K562 (cell line): ENCODE results near the gene ADAP1. TPM values are rescaled to one million over a fixed set of nuclear protein-coding genes. Genes with fewer than 3 reads are reported as not detected.

ENCODE experiments used
- ATAC-seq: fragments of 200-7000 bp; cut with Tn5 transposase; 3 replicates; pipeline ENCODE4 v1.9.1; 2020; ENCODE audit warnings: moderate library complexity
- BruUV-seq: library from RNA; stranded (reverse); fragments of 400-500 nt; replicated peaks from 2 replicates; lab custom pipeline; 2021; lab: Mats Ljungman, UMichigan
- CTCF ChIA-PET: fragments of 300-600 bp; formaldehyde crosslinking; extraction: SDS; loops from one replicate; lab custom pipeline; 2021; ENCODE audit warnings: low intra/inter-chr PET ratio; lab: Yijun Ruan, JAX
- POLR2A ChIA-PET: fragments of 300-600, 350-650 bp; sonication (Branson Sonifier 250); formaldehyde crosslinking; extraction: SDS; loops from one replicate; lab custom pipeline; 2021; ENCODE audit warnings: antibody characterized with exemption, inconsistent platforms; lab: Yijun Ruan, JAX
- DNase-seq, 4 experiments: peaks; one replicate each; pipeline versions ENCODE4 v3.0.0 to v3.0.0-alpha.2; 2011 to 2018; ENCODE audit warnings: low spot score in 3 of 4, mixed read lengths in 3 of 4; ENCODE audit errors: extremely low read depth in 1 of 4
- FAIRE-seq: peaks from 2 replicates; lab custom pipeline; 2011; peaks lifted over from hg19 to GRCh38; lab: Jason Lieb, UNC
- H2AFZ ChIP-seq: 2 replicates; pipeline ENCODE4 v1.6.0; 2011; ENCODE audit warnings: low read depth, low read length, control low read depth, inconsistent platforms
- H3K27ac ChIP-seq: fragments of 200-600 bp; 3 replicates; pipeline ENCODE4 v1.8.0; 2011; ENCODE audit warnings: low read depth, mild to moderate bottlenecking, control low read depth, inconsistent platforms, low read length, moderate library complexity, mixed read lengths; ENCODE audit errors: extremely low read depth
- H3K27me3 ChIP-seq, 2 experiments: fragments of 300-600 bp in 1 of 2; 2 replicates in 1 of 2; 3 replicates in 1 of 2; pipeline versions ENCODE4 v1.6.0 to v1.8.0; 2011; ENCODE audit warnings: inconsistent platforms in 2 of 2, low read length in 2 of 2, mild to moderate bottlenecking in 1 of 2, mixed read lengths in 1 of 2, moderate library complexity in 1 of 2; ENCODE audit not compliant: control insufficient read depth in 2 of 2, insufficient read depth in 2 of 2
- H3K36me3 ChIP-seq: fragments of 300-600 bp; 3 replicates; pipeline ENCODE4 v1.8.0; 2011; ENCODE audit warnings: mild to moderate bottlenecking, low read length, inconsistent platforms; ENCODE audit not compliant: control insufficient read depth, insufficient read depth
- H3K4me1 ChIP-seq, 2 experiments: fragments of 200-600 bp in 1 of 2; replicated peaks in 1 of 2; 2 replicates in 1 of 2; 3 replicates in 1 of 2; pipeline versions ENCODE4 v1.5.1 to v1.8.0; 2011; ENCODE audit warnings: inconsistent platforms in 2 of 2, low read length in 2 of 2, mild to moderate bottlenecking in 1 of 2, mixed read lengths in 1 of 2, moderate library complexity in 1 of 2; ENCODE audit not compliant: control insufficient read depth in 2 of 2, insufficient read depth in 2 of 2
- H3K4me2 ChIP-seq: 2 replicates; pipeline ENCODE4 v1.6.1; 2011; ENCODE audit warnings: low read length, control low read depth, inconsistent platforms, mixed read lengths; ENCODE audit not compliant: insufficient read depth
- H3K4me3 ChIP-seq: fragments of 200-600 bp; sonication (generic), shearing (Covaris generic); 2 replicates; pipeline ENCODE4 v1.5.1; 2016; ENCODE audit warnings: control low read depth, inconsistent platforms
- H3K79me2 ChIP-seq: fragments of 200-600 bp; 3 replicates; pipeline ENCODE4 v1.8.0; 2011; ENCODE audit warnings: low read length, inconsistent platforms; ENCODE audit not compliant: control insufficient read depth, insufficient read depth
- H3K9ac ChIP-seq, 2 experiments: 2 replicates each; pipeline versions ENCODE4 v1.6.0 to v1.6.1; 2011; ENCODE audit warnings: low read depth in 2 of 2, low read length in 2 of 2, control low read depth in 1 of 2, inconsistent platforms in 1 of 2, mild to moderate bottlenecking in 1 of 2, mixed read lengths in 1 of 2; ENCODE audit not compliant: insufficient read depth in 1 of 2
- H3K9me1 ChIP-seq: one replicate; pipeline ENCODE4 v1.6.0; 2011; ENCODE audit warnings: inconsistent platforms, mild to moderate bottlenecking, low read length, moderate library complexity; ENCODE audit not compliant: control insufficient read depth, insufficient read depth
- H3K9me3 ChIP-seq: replicated peaks from 2 replicates; pipeline ENCODE4 v1.5.1; 2011; ENCODE audit warnings: low read depth, low read length, inconsistent platforms; ENCODE audit not compliant: control insufficient read depth, insufficient read depth
- H4K20me1 ChIP-seq: replicated peaks from 2 replicates; pipeline ENCODE4 v1.6.1; 2011; ENCODE audit warnings: low read length, inconsistent platforms, mixed read lengths; ENCODE audit not compliant: control insufficient read depth, insufficient read depth
- CXXC5 ChIP-seq: fragments of 250-450 bp; sonication (Bioruptor Pico); IDR thresholded peaks from 2 replicates; pipeline ENCODE4 v1.8.0; 2022; ENCODE audit warnings: inconsistent platforms, mild to moderate bottlenecking, moderate library complexity
- DDX20 ChIP-seq: fragments of 450-650 bp; IDR thresholded peaks from 2 replicates; pipeline ENCODE4 v1.6.1; 2016; ENCODE audit warnings: missing genetic modification characterization, low read depth, mild to moderate bottlenecking, missing compliant biosample characterization, moderate library complexity
- DPF2 ChIP-seq: fragments of 450-650 bp; IDR thresholded peaks from 2 replicates; pipeline ENCODE4 v1.6.1; 2016
- FOXJ2 ChIP-seq: fragments of 200-800 bp; sonication (Bioruptor generic); IDR thresholded peaks from 2 replicates; pipeline ENCODE4 v1.6.1; 2016; ENCODE audit warnings: missing genetic modification characterization, missing compliant biosample characterization
- LEF1 ChIP-seq: fragments of 450-650 bp; IDR thresholded peaks from 2 replicates; pipeline ENCODE4 v1.6.1; 2016; ENCODE audit warnings: mild to moderate bottlenecking
- NR1H2 ChIP-seq: sonication (generic); formaldehyde crosslinking; IDR thresholded peaks from 2 replicates; pipeline ENCODE4 v1.4.0; 2020; ENCODE audit warnings: mild to moderate bottlenecking, missing genetic modification reagents
- RAD21 ChIP-seq, 2 experiments: fragments of 250-450 bp in 1 of 2; fragments of 450-650 bp in 1 of 2; sonication (Bioruptor Pico) in 1 of 2; formaldehyde crosslinking in 1 of 2; IDR thresholded peaks in 1 of 2; conservative IDR thresholded peaks in 1 of 2; 2 replicates each; pipeline versions ENCODE4 v1.4.0 to v1.8.0; 2020 to 2022; ENCODE audit warnings: mild to moderate bottlenecking in 2 of 2, moderate library complexity in 1 of 2
- ZC3H11A ChIP-seq: IDR thresholded peaks from 2 replicates; pipeline ENCODE4 v1.6.1; 2012; ENCODE audit warnings: low read depth, low read length, improper control_type of control experiment
- ZKSCAN3 ChIP-seq: fragments of 250-450 bp; sonication (Bioruptor Pico); IDR thresholded peaks from 2 replicates; pipeline ENCODE4 v1.4.0; 2020
- ZNF444 ChIP-seq: fragments of 250-450 bp; sonication (Bioruptor Pico); IDR thresholded peaks from 2 replicates; pipeline ENCODE4 v1.4.0; 2020; ENCODE audit warnings: mild to moderate bottlenecking, moderate library complexity
- WGBS: fragments of 100-300 bp; shearing (Covaris generic); methylation state at CpG from one replicate; pipeline ENCODE4 v1.1.6; 2016; ENCODE audit warnings: low coverage, mixed read lengths; ENCODE audit not compliant: insufficient coverage; ENCODE audit errors: missing lambda C conversion rate; 5-methylcytosine and 5-hydroxymethylcytosine counted together
- in situ Hi-C: fragments of 300-500 bp; cut with MboI; formaldehyde crosslinking; loops from 4 replicates; pipeline ENCODE4 v1.15.0; 2018; ENCODE audit warnings: inconsistent platforms, mixed read lengths
- intact Hi-C: fragments of 100-400 bp; cut with micrococcal nuclease; formaldehyde crosslinking; loops from 2 replicates; pipeline ENCODE4 v1.14.2; 2022
- polyA plus RNA-seq, 8 experiments: library from polyadenylated mRNA; depleted of rRNA in 4 of 8; stranded (reverse) in 5 of 8; unstranded in 3 of 8; fragments of >200 nt; fragmentation: Nextera tagmentation in 2 of 8; fragmentation: Illumina TruSeq in 1 of 8; extraction: Ambion mirVana in 2 of 8; extraction: Trizol in 1 of 8; gene quantifications; 2 replicates each; pipeline versions ENCODE4 v1.2.1 to v1.2.3, GENCODE V29; 2011 to 2014; ENCODE audit warnings: inconsistent platforms in 1 of 8, missing spikeins in 1 of 8
- total RNA-seq, 7 experiments: library from RNA; depleted of rRNA in 6 of 7; stranded (reverse); fragments of >200 nt in 6 of 7; fragmentation: Illumina TruSeq in 2 of 7; extraction: Trizol in 2 of 7; gene quantifications; 2 replicates each; pipeline versions ENCODE4 v1.2.1 to v1.2.3, GENCODE V29; 2011 to 2021; ENCODE audit warnings: low replicate concordance in 1 of 7
- TF ChIP-seq, protein P1 (sequence below), 2 experiments: fragments of 450-650 bp in 1 of 2; sonication (generic) in 1 of 2; formaldehyde crosslinking; conservative IDR thresholded peaks; 2 replicates each; pipeline versions ENCODE4 v1.4.0 to v1.8.1; 2020 to 2022; ENCODE audit warnings: mild to moderate bottlenecking in 1 of 2, missing genetic modification reagents in 1 of 2
- TF ChIP-seq, protein P2 (sequence below): sonication (generic); formaldehyde crosslinking; IDR thresholded peaks from 2 replicates; pipeline ENCODE4 v1.8.0; 2022; ENCODE audit warnings: missing genetic modification reagents, mild to moderate bottlenecking, moderate library complexity, borderline replicate concordance
- TF ChIP-seq, protein P3 (sequence below): sonication (generic); formaldehyde crosslinking; IDR thresholded peaks from 2 replicates; pipeline ENCODE4 v1.8.0; 2023; ENCODE audit warnings: missing genetic modification reagents, mild to moderate bottlenecking, borderline replicate concordance

ADAP1 gene
- total and polyA plus RNA-seq, 9 of the 15 experiments (the other 6 are each of a cell fraction or from before 2014, with no cell fraction given), result 0.27 to 1.4 (median 0.52) TPM; not detected in 3

DNA sequence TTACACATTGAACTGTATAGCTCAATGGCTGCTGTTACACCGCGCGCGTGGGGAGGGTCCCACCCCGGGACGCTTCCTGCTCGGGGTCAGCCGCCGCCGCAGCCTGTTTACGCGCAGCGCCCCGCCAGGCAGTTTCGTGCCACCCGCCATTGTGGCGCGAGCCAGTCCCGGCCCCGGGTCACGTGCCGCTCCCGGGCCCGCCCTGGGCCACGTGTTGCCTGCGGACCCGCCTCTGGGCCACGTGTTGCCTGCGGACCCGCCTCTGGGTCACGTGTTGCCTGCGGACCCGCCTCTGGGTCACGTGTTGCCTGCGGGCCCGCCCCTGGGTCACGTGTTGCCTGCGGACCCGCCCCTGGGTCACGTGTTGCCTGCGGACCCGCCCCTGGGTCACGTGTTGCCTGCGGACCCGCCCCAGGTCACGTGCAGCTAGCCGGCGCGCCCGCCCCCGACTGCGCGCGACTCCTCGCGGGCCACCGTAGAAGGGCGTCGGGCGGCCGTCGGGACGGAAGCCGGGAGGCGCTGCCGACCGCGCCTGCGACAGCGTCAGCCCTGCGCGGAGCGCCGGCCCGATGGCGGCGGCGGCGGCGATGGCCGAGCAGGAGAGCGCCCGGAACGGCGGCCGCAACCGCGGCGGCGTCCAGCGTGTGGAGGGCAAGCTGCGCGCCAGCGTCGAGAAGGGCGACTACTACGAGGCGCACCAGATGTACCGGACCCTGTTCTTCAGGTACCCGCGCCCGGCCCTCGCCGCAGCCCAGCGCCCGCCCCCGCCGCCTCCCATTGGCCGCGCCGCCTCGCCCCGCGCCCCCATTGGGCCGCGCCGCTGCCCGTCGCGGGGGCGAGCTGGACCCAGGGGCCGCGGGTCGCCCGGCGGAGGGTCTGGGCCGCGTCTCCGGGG lies 78.2 kb downstream of the ADAP1 start, which contains the start of gene GET4:
Gene GET4 (plus strand): TSS at position 478 of the 895 bp plus-strand sequence. CDS start 92 bp downstream, at position 570.
- in situ Hi-C loops, result no loop called here
- peak within 1 kb of the TSS; percentile 85 for H2AFZ ChIP-seq
- BruUV-seq, result no TSS peak
- TF ChIP-seq ZNF444 (no peak), DPF2 (0 out of 2 replicates have a peak, but pooled peaks have one; percentile 4), NR1H2 (CRISPR knock-in tag) (0 out of 2 replicates have a peak, but pooled peaks have one; percentile 49), CXXC5 (CRISPR knock-in tag) (peak; percentile 99), RAD21 (CRISPR knock-in tag; conservative IDR thresholded peaks at IDR 0.05 in 1 of 2, IDR thresholded peaks at IDR 0.05 in 1 of 2) (peak in 1 of 2 experiments; percentile 22; a peak in 2 of 4 replicates), ZKSCAN3 (CRISPR knock-in tag) (no peak), LEF1 (no peak), DDX20 (no peak), ZC3H11A (0 out of 2 replicates have a peak, but pooled peaks have one; percentile 60), FOXJ2 (tag) (peak; percentile 76; the same call in 1 of the 2 replicates)
- TF ChIP-seq, protein P1, sequence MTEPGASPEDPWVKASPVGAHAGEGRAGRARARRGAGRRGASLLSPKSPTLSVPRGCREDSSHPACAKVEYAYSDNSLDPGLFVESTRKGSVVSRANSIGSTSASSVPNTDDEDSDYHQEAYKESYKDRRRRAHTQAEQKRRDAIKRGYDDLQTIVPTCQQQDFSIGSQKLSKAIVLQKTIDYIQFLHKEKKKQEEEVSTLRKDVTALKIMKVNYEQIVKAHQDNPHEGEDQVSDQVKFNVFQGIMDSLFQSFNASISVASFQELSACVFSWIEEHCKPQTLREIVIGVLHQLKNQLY (CRISPR knock-in tag; conservative IDR thresholded peaks at IDR 0.05), result peak in 1 of 2 experiments; percentile 98; a peak in 1 of 4 replicates
- TF ChIP-seq, protein P2, sequence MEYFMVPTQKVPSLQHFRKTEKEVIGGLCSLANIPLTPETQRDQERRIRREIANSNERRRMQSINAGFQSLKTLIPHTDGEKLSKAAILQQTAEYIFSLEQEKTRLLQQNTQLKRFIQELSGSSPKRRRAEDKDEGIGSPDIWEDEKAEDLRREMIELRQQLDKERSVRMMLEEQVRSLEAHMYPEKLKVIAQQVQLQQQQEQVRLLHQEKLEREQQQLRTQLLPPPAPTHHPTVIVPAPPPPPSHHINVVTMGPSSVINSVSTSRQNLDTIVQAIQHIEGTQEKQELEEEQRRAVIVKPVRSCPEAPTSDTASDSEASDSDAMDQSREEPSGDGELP (CRISPR knock-in tag), result peak; percentile 92
- TF ChIP-seq, protein P3, sequence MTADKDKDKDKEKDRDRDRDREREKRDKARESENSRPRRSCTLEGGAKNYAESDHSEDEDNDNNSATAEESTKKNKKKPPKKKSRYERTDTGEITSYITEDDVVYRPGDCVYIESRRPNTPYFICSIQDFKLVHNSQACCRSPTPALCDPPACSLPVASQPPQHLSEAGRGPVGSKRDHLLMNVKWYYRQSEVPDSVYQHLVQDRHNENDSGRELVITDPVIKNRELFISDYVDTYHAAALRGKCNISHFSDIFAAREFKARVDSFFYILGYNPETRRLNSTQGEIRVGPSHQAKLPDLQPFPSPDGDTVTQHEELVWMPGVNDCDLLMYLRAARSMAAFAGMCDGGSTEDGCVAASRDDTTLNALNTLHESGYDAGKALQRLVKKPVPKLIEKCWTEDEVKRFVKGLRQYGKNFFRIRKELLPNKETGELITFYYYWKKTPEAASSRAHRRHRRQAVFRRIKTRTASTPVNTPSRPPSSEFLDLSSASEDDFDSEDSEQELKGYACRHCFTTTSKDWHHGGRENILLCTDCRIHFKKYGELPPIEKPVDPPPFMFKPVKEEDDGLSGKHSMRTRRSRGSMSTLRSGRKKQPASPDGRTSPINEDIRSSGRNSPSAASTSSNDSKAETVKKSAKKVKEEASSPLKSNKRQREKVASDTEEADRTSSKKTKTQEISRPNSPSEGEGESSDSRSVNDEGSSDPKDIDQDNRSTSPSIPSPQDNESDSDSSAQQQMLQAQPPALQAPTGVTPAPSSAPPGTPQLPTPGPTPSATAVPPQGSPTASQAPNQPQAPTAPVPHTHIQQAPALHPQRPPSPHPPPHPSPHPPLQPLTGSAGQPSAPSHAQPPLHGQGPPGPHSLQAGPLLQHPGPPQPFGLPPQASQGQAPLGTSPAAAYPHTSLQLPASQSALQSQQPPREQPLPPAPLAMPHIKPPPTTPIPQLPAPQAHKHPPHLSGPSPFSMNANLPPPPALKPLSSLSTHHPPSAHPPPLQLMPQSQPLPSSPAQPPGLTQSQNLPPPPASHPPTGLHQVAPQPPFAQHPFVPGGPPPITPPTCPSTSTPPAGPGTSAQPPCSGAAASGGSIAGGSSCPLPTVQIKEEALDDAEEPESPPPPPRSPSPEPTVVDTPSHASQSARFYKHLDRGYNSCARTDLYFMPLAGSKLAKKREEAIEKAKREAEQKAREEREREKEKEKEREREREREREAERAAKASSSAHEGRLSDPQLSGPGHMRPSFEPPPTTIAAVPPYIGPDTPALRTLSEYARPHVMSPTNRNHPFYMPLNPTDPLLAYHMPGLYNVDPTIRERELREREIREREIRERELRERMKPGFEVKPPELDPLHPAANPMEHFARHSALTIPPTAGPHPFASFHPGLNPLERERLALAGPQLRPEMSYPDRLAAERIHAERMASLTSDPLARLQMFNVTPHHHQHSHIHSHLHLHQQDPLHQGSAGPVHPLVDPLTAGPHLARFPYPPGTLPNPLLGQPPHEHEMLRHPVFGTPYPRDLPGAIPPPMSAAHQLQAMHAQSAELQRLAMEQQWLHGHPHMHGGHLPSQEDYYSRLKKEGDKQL (CRISPR knock-in tag), result peak; percentile 81; the same call in 1 of the 2 replicates

More for the DNA sequence above, 78.2 kb downstream of the ADAP1 start, which contains the start of gene GET4:
- peaks cover 34 to 36% of the 10 kb centered on the region in 2 experiments for H3K4me1 ChIP-seq
- intact Hi-C loops, result no loop called here
- peak within 1 kb of the TSS; percentile 88 to 94 for H3K9ac ChIP-seq
- FAIRE-seq (peak; percentile 75), ATAC-seq (peak; percentile 85), DNase-seq (peak; percentile 87 to 92 (median 90))
- peak within 1 kb of the TSS; percentile 93 for H3K27ac ChIP-seq
- POLR2A ChIA-PET, result interaction anchor here (1.0 kb wide), 3 partner anchors 8 to 25 kb away, joined by 3 to 5 read pairs (median 4); no protein-coding TSS in a partner anchor
- peak within 1 kb of the TSS; percentile 92 for H3K4me3 ChIP-seq
- peaks cover 2% of the 10 kb centered on the region; the same call in 1 of the 2 replicates for H3K9me3 ChIP-seq
- peak within 1 kb of the TSS; percentile 94 for H3K4me2 ChIP-seq
- under 1% methylated on average over 42 of the region's 129 CpGs for WGBS
- H3K79me2 ChIP-seq, result peaks cover 53% of the 10 kb centered on the region
- no peaks in the 10 kb centered on the region for H3K27me3 ChIP-seq
- H3K36me3 ChIP-seq, result peaks cover 62% of the 10 kb centered on the region
- no peaks in the 10 kb centered on the region for H3K9me1 ChIP-seq
- CTCF ChIA-PET, result interaction anchor here (0.6 to 1.0 kb wide), 2 partner anchors 60 to 679 kb away, joined by 3 to 7 read pairs; no protein-coding TSS in a partner anchor
- peaks cover 20% of the 10 kb centered on the region for H4K20me1 ChIP-seq
